BE2C (cell line): ENCODE measurements around the gene APOBEC3G.

Experiments used
- DNase-seq: peaks from one replicate; pipeline ENCODE4 v3.0.0-alpha.2; 2020
- H3K27me3 ChIP-seq: fragments of 250-450 bp; sonication (Bioruptor Pico); 2 replicates; pipeline ENCODE4 v1.5.1; 2020; ENCODE audit warnings: mild to moderate bottlenecking
- H3K36me3 ChIP-seq: fragments of 250-450 bp; sonication (Bioruptor Pico); 2 replicates; pipeline ENCODE4 v1.5.1; 2020; ENCODE audit warnings: mild to moderate bottlenecking
- H3K4me1 ChIP-seq: fragments of 250-450 bp; sonication (Bioruptor Pico); 2 replicates; pipeline ENCODE4 v1.5.1; 2020
- H3K4me3 ChIP-seq: 2 replicates; pipeline ENCODE4 v1.5.1; 2011; ENCODE audit warnings: low read depth, low read length
- H3K9me3 ChIP-seq: fragments of 250-450 bp; sonication (Bioruptor Pico); 2 replicates; pipeline ENCODE4 v1.5.1; 2020
- TF ChIP-seq, protein P1 (sequence below): IDR thresholded peaks from 2 replicates; pipeline ENCODE4 v1.5.1; 2012; ENCODE audit warnings: mild to moderate bottlenecking, low read depth, low read length

Gene APOBEC3G

DNA sequence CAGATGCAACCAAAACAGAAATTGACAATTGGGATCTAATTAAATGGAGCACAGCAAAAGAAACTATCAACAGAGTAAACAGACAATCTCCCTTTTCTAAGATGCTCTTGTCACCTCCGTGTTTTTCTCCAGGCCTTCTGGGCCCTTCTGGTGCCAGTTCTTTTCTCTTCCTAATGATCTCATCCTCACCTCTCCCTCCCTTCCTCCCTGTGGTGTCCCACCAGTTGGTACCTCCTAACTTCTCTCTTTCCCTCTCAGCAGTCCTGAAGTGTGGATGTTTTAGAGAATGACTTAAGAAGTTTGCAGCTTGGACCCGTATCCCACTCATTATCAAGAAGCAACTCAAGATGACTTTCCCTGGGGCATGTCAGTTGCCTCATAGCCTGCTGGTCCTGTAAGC lies 26.4 kb downstream of the APOBEC3G start:
- TF ChIP-seq, protein P1, sequence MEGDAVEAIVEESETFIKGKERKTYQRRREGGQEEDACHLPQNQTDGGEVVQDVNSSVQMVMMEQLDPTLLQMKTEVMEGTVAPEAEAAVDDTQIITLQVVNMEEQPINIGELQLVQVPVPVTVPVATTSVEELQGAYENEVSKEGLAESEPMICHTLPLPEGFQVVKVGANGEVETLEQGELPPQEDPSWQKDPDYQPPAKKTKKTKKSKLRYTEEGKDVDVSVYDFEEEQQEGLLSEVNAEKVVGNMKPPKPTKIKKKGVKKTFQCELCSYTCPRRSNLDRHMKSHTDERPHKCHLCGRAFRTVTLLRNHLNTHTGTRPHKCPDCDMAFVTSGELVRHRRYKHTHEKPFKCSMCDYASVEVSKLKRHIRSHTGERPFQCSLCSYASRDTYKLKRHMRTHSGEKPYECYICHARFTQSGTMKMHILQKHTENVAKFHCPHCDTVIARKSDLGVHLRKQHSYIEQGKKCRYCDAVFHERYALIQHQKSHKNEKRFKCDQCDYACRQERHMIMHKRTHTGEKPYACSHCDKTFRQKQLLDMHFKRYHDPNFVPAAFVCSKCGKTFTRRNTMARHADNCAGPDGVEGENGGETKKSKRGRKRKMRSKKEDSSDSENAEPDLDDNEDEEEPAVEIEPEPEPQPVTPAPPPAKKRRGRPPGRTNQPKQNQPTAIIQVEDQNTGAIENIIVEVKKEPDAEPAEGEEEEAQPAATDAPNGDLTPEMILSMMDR: no peak

GRCh38 chr22:39106326-39106725 lies 29.3 kb downstream of the APOBEC3G start:
- H3K27me3 ChIP-seq: no peaks in the 10 kb centered on the region
- no peak overlapping the region for H3K4me3 ChIP-seq
- H3K4me1 ChIP-seq: peaks cover 8% of the 10 kb centered on the region; the same call in 1 of the 2 replicates
- no peak for DNase-seq
- no peaks in the 10 kb centered on the region for H3K36me3 ChIP-seq
- H3K9me3 ChIP-seq: no peaks in the 10 kb centered on the region
- TF ChIP-seq, protein P1: no peak

More for the DNA sequence above, 26.4 kb downstream of the APOBEC3G start:
- DNase-seq: no peak
- Histone ChIP-seq H3K27me3 (no peaks in the 10 kb centered on the region), H3K4me1 (no peaks in the 10 kb centered on the region), H3K4me3 (no peak overlapping the region), H3K9me3 (no peaks in the 10 kb centered on the region), H3K36me3 (no peaks in the 10 kb centered on the region)

GRCh38 chr22:39108487-39108886 lies 31.4 kb downstream of the APOBEC3G start:
- peaks cover 8% of the 10 kb centered on the region; the same call in 1 of the 2 replicates for H3K4me1 ChIP-seq
- H3K4me3 ChIP-seq: no peak overlapping the region
- no peaks in the 10 kb centered on the region for H3K27me3 ChIP-seq
- TF ChIP-seq, protein P1: no peak
- H3K36me3 ChIP-seq: no peaks in the 10 kb centered on the region
- no peaks in the 10 kb centered on the region for H3K9me3 ChIP-seq
- DNase-seq: no peak

GRCh38 chr22:39109361-39109760 lies 32.3 kb downstream of the APOBEC3G start:
- no peak overlapping the region for H3K4me3 ChIP-seq
- TF ChIP-seq, protein P1: no peak
- H3K27me3 ChIP-seq: no peaks in the 10 kb centered on the region
- peaks cover 8% of the 10 kb centered on the region; the same call in 1 of the 2 replicates for H3K4me1 ChIP-seq
- DNase-seq: no peak
- no peaks in the 10 kb centered on the region for H3K9me3 ChIP-seq
- H3K36me3 ChIP-seq: no peaks in the 10 kb centered on the region

GRCh38 chr22:39110631-39111561 lies 33.8 kb downstream of the APOBEC3G start:
- no peaks in the 10 kb centered on the region for H3K36me3 ChIP-seq
- peak; percentile 43 for DNase-seq
- TF ChIP-seq, protein P1: no peak
- no peaks in the 10 kb centered on the region for H3K27me3 ChIP-seq
- no peaks in the 10 kb centered on the region for H3K9me3 ChIP-seq
- peaks cover 8% of the 10 kb centered on the region; the same call in 1 of the 2 replicates for H3K4me1 ChIP-seq
- no peak overlapping the region for H3K4me3 ChIP-seq

GRCh38 chr22:39114112-39114511 lies 37.0 kb downstream of the APOBEC3G start:
- no peak overlapping the region for H3K4me3 ChIP-seq
- DNase-seq: no peak

More at GRCh38 chr22:39114112-39114511, 37.0 kb downstream of the APOBEC3G start:
- TF ChIP-seq, protein P1: no peak
- no peaks in the 10 kb centered on the region for H3K9me3 ChIP-seq
- no peaks in the 10 kb centered on the region for H3K36me3 ChIP-seq
- H3K4me1 ChIP-seq: peaks cover 8% of the 10 kb centered on the region; the same call in 1 of the 2 replicates
- H3K27me3 ChIP-seq: no peaks in the 10 kb centered on the region
